Glomerular visceral epithelial cell (primary cell): ENCODE data around the gene NDC80.
"Not testable (repeated sequence)": the region's sequence is repeated elsewhere in the genome, so short reads cannot be mapped to it uniquely, and the experiment has no call there.

Experiments
- DNase-seq: peaks from one replicate; pipeline ENCODE4 v3.0.0-alpha.2; 2016; ENCODE audit errors: extremely low spot score

NDC80 gene

GRCh38 chr18:2625217-2625616 is 53.9 kb downstream of the NDC80 start:
- DNase-seq, result no peak

GRCh38 chr18:2627821-2628276 is 56.5 kb downstream of the NDC80 start:
- peak; percentile 22 for DNase-seq

GRCh38 chr18:2629003-2629402 is 57.6 kb downstream of the NDC80 start:
- no peak for DNase-seq

GRCh38 chr18:2635586-2635985 is 64.2 kb downstream of the NDC80 start:
- DNase-seq, result no peak

GRCh38 chr18:2636126-2636631 is 64.8 kb downstream of the NDC80 start:
- DNase-seq, result no peak

- no peak for DNase-seq
Observed at GRCh38 chr18:2641638-2642037, 70.3 kb downstream of the NDC80 start.

GRCh38 chr18:2642771-2643170 is 71.4 kb downstream of the NDC80 start:
- no peak for DNase-seq

GRCh38 chr18:2644535-2644934 is 73.2 kb downstream of the NDC80 start:
- DNase-seq, result no peak

- no peak for DNase-seq
Observed at GRCh38 chr18:2651981-2652380, 80.6 kb downstream of the NDC80 start.

GRCh38 chr18:2653467-2653866 is 82.1 kb downstream of the NDC80 start:
- DNase-seq, result no peak

- DNase-seq, result no peak
Observed at GRCh38 chr18:2654169-2654927, 83.0 kb downstream of the NDC80 start.

- no peak for DNase-seq
Observed at GRCh38 chr18:2654928-2655177, 83.5 kb downstream of the NDC80 start.

GRCh38 chr18:2655178-2655953 is 84.0 kb downstream of the NDC80 start, which contains the start of gene SMCHD1:
SMCHD1 (plus strand) TSS chr18:2655726; CDS start chr18:2656076, 350 bp downstream.
- peak; percentile 86 for DNase-seq

- no peak for DNase-seq
Observed at GRCh38 chr18:2655954-2656236, 84.5 kb downstream of the NDC80 start.

- DNase-seq, result peak; percentile 35
Observed at GRCh38 chr18:2656237-2656980, 85.1 kb downstream of the NDC80 start.

GRCh38 chr18:2656981-2657512 is 85.7 kb downstream of the NDC80 start:
- no peak for DNase-seq

- DNase-seq, result peak; percentile 21
Observed at GRCh38 chr18:2657788-2658458, 86.6 kb downstream of the NDC80 start.

GRCh38 chr18:2660849-2661248 is 89.5 kb downstream of the NDC80 start:
- not testable (repeated sequence) for DNase-seq

GRCh38 chr18:2662288-2662687 is 90.9 kb downstream of the NDC80 start:
- not testable (repeated sequence) for DNase-seq

- no peak for DNase-seq
Observed at GRCh38 chr18:2662990-2663389, 91.6 kb downstream of the NDC80 start.
